NCI-H1694 (cell line): Measurements from ENCODE around the gene COL15A1.
"Not testable (repeated sequence)": the region's sequence is repeated elsewhere in the genome, so short reads cannot be mapped to it uniquely, and the experiment has no call there.

ENCODE experiments used
- DNase-seq: peaks from one replicate; lab custom pipeline; 2025; lab: John Stamatoyannopoulos, UW

Gene COL15A1

DNA sequence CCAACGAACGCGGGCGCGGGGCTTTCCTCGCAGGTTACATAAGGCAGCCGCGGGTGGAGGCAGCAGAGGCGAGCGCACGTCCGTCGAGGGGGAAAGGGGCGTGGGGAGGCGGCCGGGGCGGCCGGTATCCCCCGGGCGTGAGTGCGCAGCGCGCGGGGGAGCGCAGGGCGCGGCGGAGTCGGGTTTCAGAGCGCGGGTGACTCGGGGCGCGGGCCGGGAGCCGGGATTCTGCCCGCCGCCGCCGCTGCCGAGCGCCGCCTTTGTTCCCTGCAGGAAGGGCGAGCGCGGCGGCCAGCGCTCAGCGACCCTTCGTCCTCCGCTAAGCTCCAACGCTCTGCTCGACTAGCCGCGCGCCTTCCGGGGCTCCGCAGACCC, at the start of gene COL15A1:
TSS of gene COL15A1 (plus strand) at position 226 of the 375 bp plus-strand sequence. CDS start 155 bp downstream, outside the sequence.
- no peak for DNase-seq

DNA sequence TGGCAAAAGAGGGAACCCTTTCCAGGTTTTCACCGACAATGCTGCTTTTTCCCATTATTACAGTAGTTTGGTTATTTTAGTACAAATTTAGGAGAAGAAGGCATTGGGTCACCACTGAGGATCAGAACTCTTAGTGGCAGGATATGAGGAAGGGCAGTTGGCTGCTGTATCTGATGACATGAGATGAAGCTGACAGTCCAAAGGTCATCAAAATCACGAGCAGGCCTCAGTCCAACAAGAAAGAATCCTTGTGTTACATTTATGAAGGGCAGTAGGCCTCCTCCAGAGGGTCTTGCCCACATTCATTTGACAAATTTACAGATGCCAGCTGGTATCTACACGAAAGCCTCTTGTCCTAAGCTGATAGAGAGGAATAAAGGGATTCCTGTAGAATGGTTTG, 49.5 kb upstream of the COL15A1 start:
- DNase-seq: no peak

DNA sequence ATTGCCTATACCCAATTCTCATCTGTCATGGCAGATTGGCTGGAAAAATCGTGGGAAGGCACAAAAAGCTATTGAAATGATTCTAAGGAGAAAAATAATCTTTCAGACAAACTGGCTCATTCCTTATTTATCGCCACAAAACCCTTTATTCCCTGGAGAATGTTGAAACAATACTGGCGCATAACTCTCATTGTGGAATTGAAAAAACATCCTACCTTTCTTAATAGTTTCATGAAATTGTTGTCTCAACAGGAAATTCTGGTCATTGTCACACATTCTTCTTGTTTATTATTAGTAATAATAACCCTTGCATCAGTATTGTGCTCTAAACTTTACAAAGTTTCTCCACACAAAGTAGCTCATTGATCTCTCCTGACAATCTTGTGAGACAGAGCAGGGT, 48.9 kb upstream of the COL15A1 start:
- no peak for DNase-seq

DNA sequence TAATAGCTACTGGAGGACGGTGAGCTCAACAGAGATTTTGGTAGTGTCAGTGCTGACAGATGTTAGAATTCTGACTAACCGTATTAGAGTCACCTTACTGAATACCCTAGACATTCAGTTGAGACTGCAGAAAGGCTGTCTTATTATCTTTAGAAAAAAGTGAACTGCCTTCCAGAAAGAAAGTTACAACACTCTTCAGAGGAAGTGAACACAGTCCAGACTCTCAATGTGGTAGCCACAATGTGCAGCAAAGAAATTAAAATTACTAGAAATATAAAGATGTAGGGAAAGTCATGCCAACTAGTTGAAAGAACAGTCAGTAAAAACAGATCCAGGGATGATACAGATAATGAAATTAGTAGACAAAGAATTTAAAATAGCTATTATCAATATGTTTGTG, 47.1 kb upstream of the COL15A1 start:
- DNase-seq: no peak

DNA sequence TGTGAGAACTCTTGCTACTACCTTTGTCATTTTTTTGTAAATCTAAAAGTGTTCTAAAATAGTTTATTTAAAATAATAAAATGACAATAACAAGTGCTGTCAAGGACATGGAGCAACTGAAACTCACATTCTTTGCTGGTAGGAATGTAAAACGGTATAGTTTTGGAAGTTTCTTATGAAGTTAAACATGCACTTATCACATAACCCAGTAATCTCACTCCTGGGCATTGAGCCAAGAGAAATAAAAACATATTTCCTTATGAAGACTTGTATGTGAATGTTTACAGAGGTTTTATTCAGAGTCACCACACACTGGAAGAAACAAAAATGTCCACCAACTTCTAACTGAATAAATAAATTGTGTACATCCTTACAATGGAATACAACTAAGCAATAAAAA, 46.0 kb upstream of the COL15A1 start:
- DNase-seq: no peak

DNA sequence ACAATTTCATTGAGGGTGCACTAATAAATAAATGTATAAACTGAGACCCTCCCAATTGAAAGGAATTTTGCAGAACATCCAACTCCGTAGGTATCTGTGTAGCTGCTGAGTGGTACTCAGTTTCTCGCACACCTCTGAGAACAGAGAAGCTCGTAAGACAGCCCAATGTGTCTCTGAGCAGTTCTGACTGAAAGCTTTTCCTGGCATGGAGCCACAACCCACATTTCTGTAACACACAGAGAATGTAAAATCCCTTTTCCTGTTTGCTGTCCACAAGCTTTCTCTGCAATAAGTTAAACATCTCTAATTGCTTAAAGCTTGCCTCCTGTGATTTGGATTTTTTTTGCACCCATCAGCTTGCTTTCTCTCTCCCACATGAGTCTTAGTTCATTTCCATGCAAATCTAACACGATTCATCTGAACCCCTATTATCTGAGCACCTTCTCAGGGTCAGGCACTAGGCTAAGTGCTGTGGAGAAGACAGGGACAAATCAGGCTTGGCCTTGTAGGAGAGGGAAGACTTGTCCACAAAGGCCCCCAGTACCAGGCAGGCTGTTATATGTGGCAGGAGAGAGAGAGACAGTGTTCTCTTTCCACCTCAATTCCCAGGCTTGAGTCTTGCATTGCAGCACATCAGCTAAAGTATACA, 44.2 kb upstream of the COL15A1 start:
- no peak for DNase-seq

DNA sequence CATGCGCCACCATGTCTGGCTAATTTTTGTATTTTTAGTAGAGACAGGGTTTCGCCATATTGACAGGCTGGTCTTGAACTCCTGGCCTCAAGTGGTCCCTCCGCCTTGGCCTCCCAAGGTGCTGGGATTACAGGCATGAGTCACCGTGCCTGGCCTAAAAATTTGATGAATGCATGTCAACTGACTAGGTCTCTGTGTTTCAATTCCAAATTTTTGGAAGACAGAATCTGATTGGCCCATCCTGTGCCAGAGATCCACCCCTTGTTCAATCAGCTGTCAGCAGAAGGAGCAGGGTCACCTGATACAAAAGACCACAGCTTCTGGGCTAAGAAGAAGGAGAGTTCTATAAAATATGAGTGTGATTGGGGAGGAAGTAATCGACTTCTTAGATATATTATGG, 43.5 kb upstream of the COL15A1 start:
- DNase-seq: no peak

DNA sequence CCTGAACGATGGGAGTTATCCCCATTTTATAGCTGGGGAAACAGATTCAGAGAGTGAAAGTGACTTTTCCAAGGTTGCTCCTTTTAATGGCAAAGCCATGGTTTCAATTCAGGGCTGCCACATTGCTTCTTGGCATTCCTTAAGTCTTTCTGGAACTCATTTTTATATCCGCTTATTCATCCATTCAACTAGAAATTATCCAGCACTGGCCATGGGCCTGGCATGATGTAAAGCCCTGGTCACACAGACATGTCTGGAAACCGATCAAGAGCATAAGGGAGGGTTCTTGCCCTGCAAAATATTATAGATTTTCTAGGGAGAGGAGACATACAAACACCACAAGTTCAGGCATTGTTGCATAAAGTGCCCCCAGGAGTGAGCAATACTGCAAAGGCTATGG, 43.0 kb upstream of the COL15A1 start:
- DNase-seq: no peak

DNA sequence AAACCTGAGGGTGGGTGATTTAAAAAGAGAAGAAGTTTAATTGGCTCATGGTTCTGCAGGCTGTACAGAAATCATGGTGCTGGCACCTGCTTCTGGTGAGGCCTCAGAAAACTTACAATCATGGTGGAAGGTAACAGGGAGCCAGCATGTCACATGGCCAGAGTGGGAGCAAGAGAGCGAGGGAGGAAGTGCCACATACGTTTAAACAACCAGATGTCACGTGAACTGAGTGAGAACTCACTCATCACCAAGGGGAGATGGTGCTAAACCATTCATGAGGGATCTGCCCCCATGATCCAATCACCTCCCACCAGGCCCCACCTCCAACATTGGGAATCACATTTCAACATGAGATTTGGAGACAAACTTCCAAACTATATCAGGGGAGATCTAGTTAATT, 41.9 kb upstream of the COL15A1 start:
- not testable (repeated sequence) for DNase-seq

DNA sequence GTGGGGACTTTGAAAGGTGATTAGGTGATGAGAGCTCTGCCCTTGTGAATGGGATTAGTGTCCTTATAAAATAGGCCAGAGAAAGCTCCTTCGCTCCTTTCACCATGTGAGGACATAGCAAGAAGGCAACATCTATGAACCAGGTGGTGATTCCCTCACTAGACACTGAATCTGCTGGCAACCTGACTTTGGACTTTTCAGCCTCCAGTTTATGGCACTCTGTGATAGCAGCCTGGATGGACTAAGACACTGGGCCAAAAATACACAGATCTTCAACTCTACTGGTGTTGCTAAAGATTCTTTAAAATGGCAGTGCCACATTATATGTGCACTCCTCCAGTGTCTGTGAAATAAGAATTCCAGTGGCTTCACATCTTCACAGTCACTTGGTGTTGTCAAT, 41.2 kb upstream of the COL15A1 start:
- DNase-seq: no peak

DNA sequence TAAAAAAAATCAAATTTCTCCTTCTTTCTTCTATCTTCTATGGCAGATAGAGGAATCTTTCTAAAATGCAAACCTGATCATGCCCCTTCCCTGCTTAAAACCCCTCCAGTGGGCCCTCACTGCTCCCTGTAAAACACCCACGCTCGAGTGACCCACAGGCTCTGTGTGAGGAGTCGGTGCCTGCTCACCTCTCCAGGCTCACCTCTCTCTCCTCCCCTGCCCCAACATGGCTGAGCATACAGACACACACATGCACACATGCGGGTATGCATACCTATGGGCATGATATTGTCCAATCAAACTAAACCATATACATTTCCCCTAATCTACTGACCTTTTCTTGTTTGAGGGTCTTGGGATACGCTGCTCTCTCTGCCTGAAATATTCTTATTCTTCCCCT, 40.8 kb upstream of the COL15A1 start:
- no peak for DNase-seq

DNA sequence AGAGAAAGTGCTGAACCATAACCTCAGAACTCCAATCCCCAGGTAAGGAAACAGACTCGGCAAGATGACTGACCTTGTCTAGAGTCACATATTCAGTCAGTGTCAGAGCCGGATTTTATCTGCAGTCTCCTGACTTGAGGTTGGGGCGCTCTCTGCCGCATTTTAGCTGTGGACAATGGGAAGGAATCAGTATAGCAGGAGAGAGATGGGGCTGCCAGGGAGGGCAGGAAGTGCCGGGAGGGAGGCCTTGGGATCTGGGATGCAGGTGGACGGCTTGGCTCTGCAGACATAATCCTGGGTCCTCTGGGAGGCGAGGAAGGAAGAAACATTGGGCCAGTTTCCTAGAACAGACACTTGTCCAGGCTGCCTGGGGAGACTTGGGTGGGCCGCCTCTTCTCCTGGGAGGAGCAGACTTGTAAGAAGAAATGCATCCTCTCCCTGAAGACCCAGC, 39.7 kb upstream of the COL15A1 start:
- DNase-seq: no peak

DNA sequence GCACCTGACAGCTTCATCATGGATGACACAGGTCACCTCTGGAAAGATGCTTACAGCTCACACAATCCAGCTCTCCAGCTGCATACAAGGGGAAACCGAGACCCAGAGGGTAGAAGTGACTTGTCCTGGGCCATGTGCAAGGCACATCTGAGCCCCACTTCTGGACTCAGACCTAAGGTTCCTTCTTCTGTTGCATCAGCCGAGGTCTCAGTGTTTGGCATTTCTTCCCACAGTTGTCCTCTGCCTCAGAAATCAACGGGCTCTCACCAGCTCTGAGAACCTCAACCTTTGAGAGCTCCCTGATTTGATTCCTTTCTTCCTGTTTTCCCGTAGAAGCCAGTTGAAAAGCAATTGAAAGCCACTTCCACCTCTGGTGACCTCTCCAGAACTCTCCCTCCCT, 38.7 kb upstream of the COL15A1 start:
- no peak for DNase-seq

DNA sequence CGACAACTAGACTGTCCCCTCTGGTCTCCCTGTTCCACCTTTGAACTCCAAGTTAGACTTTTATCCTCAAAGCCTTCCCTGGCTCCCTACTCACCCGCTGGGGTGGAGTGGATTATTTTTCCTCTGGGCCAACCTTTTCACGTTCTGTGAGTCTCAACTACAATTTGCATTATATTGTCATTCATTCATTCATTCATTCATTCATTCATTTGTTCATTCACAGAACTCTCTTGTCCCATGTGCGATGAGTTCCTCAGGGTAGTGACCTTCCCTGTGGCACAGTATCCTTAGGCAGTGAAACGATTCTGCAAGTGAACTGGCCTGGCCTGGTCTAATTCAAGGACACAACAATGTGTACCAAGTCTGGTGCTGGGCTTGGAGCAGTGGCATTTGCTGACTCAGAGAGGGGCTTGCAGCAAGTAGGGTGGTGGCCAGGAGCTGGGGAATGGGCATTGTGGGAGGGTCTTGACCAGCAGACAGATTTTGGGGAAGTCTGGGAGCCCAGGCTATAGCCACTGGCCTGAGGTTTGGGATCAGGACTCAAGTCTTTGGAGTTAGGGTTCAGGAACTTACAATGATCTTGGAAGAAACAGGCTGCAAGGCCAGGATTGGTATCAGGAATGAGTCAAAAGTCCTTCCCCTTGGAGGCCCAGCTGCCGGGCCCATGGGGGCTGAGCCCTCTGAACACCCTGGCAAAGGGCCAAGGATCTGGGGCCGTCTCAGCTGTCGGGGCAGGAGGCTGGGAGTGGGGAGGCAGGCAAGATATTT, 37.2 kb upstream of the COL15A1 start:
- no peak for DNase-seq

DNA sequence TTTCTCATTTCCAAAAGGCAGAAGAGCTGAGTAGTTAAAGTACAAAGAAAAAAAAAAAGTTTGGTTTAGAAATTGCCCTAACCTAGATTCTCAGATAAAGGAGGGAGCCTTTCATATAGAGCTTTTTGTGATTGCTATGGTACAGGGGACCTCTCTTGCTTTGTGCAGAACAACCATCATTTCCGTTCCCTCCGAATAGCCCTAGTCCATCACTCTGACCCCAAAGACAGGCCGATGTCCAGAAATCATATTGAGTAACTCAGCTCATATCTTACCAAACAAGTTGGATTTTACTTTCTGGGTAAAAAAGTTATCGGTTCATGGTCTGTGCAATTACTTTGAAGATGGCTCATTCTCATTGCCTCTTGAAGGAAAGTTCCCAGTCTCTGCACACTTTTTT, 36.7 kb upstream of the COL15A1 start:
- DNase-seq: no peak

DNA sequence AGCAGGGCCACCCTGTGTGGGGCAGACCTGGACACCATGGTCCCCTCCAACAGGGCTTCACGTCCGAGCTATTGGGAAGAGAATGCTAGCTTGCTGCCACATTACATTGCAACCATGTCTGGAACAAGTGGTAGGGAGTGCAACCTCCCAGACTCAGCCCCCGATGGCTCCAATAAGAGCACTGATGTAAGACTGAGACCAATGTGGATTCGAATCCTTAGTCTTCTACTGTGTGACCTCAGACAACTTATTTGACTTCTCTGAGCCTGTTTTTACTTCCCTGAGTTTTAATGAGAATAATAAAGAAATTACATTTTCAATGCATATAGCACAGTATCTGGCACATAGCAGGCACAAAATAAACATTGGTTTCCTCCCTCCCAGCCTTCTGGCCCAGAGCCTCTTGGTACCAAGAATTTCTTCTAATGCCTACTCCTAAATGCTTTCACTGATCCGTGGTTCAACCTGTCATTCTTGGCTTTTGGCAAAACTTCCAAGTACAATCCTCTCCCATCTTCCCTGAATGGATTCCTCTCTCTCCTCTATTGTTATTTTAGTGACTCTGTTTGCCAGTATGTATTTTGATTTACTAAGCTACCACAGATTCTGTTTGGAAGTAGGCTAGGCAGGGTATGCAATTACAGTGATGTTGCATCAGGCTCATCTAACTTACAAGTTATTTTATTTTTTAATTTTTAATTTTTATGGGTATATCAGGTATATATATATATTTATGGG, 34.6 kb upstream of the COL15A1 start:
- no peak for DNase-seq

DNA sequence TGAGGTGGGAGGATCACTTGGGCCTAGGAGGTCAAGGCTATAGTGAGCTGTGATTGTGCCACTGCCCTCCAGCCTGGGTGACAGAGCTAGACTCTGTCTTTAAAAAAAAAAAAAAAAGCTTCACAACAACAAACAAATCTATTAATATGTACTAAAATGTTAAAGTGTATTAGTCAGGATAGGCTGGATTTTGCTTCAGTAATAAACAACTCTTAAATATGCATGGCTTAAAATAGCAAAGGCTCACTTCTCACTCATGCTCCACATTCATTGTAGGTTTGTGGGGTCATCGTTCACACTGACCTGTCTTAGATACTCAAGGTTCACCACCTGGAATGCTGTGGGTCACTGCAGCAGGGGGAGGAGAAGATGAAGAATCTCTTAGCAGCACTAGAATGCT, 33.8 kb upstream of the COL15A1 start:
- DNase-seq: no peak

DNA sequence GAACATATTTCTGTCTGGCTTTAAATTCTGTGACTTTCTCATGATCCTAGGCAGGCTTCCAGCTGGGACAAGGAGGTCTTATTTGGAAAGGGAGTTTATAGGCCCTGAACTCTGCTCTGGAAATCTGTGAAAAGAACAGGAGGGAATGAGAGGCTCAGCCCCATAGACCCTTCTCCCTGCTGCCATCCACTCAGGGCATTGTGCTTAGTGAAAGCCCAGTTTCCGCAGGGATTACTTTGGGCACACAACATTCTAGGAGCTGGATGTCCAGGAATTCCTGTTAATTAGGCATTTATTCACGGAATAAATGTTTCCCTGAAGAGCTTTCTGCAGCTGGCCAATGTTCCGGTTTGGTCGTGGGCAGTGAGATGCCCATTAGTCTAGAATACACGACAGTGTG, 32.7 kb upstream of the COL15A1 start:
- DNase-seq: no peak

DNA sequence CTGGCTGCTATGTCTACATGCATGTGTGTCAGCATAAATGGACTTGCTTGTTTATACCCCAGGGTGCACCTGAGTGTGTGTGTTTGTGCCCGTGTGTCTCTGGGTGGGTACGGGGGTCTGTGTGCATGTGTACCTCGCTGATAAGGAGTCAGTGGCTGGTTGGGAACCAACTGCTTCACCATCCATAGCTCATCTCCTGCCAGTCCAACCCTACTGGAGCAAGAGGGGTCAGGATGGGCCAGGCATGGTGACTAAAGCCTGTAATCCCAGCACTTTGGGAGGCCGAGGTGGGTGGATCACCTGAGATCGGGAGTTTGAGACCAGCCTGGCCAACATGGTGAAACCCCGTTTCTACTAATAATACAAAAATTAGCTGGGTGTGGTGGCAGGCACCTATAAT, 32.0 kb upstream of the COL15A1 start:
- DNase-seq: not testable (repeated sequence)

DNA sequence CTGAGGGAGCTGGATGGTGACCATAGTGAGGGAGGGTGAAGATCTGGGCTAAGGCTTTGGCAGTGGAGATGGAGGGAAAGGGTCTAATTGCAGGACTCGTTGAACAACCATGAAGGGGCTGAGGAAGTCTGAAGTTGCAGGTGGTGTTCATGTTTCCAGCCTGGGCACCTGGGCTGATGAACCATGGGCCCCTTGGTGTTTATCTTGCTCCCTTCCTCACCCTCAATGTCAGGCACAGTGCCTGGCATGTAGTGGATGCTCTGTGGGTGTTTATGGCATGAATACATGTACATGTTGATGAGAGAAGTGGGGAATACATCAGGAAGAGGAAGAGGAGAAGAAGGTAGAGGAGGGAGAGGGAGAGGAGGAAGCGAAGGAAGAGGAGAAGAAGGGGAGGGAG, 31.3 kb upstream of the COL15A1 start:
- DNase-seq: no peak

DNA sequence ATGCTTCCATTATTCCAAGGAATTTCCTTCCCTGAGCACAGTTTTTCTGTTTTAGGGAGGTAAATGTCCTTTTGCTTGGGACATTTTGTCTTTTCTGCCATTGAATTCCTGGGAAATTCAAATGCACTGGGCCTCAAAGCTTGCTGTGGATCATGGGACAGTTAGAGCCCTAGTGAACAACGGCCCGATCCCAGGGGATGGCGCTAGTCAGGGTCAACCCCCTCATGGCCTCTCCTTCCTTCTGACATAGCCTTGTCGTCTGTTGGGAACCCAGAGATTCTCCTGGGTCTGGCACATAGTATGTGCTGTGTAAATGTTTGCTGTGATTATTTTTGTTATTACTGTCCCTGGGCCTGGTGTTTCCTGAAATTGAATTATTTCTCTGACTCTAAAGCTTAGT, 30.7 kb upstream of the COL15A1 start:
- no peak for DNase-seq

DNA sequence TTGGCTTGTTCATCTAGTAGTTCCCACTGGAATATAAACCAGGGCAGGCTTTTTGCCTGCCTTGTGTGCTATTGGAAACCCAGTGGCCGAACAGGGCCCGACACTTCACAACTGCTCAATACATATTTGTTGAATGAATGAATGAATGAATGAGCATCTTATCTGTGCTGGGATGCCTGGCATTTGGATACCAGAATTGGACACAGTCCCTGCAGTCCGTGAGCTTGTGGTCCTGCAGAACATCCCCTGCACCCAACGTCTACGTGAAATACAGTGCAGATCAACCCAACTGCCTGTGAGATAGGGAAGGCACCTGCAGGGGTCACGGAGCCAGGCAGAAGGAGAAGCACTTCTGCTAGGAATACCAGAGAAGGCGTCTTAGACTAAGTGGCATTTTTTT, 30.0 kb upstream of the COL15A1 start:
- no peak for DNase-seq

DNA sequence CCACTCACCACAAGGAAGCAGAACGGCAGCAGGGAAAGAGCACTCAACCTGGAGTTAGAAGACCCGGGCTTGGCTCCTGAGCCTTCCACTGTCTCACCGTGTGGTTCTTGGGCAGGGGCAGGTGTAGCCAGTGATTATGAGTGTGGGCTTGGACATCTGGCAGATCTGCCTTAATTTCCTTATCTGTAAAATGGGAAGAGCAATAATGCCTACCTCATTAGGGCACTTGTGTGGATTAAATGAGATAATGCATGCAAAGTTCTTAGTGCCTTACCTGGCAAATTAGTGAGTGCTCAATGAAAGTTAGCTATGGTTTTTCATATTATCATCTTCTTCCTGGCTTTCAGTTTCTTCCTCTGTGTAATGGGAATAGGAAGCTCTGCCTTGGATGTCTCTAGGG, 28.1 kb upstream of the COL15A1 start:
- DNase-seq: no peak
